Endothelial cell (in vitro differentiated cells): ENCODE results near the gene CLIC4. TPM values are rescaled to one million over a fixed set of nuclear protein-coding genes. Genes with fewer than 3 reads are reported as not detected.
A peak's percentile ranks its signal among the peaks of the same experiment; 100 is the strongest.
"Not testable (repeated sequence)": the region's sequence is repeated elsewhere in the genome, so short reads cannot be mapped to it uniquely, and the experiment has no call there.

Experiments used
- DNase-seq: peaks from one replicate; pipeline ENCODE4 v3.0.0; 2021; ENCODE audit warnings: low spot score
- H3K27ac Mint-ChIP-seq: one replicate; pipeline ENCODE4 v1.8.0; 2021; ENCODE audit warnings: mixed read lengths, inconsistent platforms; ENCODE audit not compliant: unreplicated experiment
- H3K27me3 Mint-ChIP-seq: one replicate; pipeline ENCODE4 v1.8.0; 2021; ENCODE audit warnings: mild to moderate bottlenecking, moderate library complexity, mixed read lengths, inconsistent platforms; ENCODE audit not compliant: unreplicated experiment
- H3K36me3 Mint-ChIP-seq: one replicate; pipeline ENCODE4 v1.8.0; 2021; ENCODE audit warnings: mild to moderate bottlenecking, low read depth, mixed read lengths, inconsistent platforms; ENCODE audit not compliant: unreplicated experiment
- H3K4me1 Mint-ChIP-seq: one replicate; pipeline ENCODE4 v1.8.0; 2021; ENCODE audit warnings: mild to moderate bottlenecking, mixed read lengths, inconsistent platforms; ENCODE audit not compliant: unreplicated experiment
- H3K4me3 Mint-ChIP-seq: one replicate; pipeline ENCODE4 v1.8.0; 2021; ENCODE audit warnings: mild to moderate bottlenecking, mixed read lengths, inconsistent platforms; ENCODE audit not compliant: unreplicated experiment
- H3K9me3 Mint-ChIP-seq: one replicate; pipeline ENCODE4 v1.8.0; 2021; ENCODE audit warnings: mixed read lengths, inconsistent platforms; ENCODE audit not compliant: unreplicated experiment
- CTCF ChIP-seq: fragments of 200-600 bp; sonication (generic); IDR thresholded peaks from one replicate; pipeline ENCODE4 v1.5.0; 2021; ENCODE audit warnings: antibody characterized with exemption; ENCODE audit not compliant: unreplicated experiment
- total RNA-seq: library from RNA; stranded (reverse); fragmentation: NEBNext Ultra II Directional; extraction: Animal tissue kit (Norgen Biotek cat#: 25700); gene quantifications from one replicate; pipeline ENCODE4 v1.2.1, GENCODE V29; 2021; ENCODE audit not compliant: unreplicated experiment

CLIC4 gene
- total RNA-seq, 1 donor from 2014 or later: 109 TPM

GRCh38 chr1:24749886-24750285, 4.6 kb downstream of the CLIC4 start:
- DNase-seq: no peak
- Mint-ChIP-seq H3K4me3 (no peak overlapping the region), H3K27ac (no peak overlapping the region), H3K36me3 (peaks cover 5% of the 10 kb centered on the region), H3K9me3 (no peaks in the 10 kb centered on the region), H3K4me1 (peaks cover 53% of the 10 kb centered on the region), H3K27me3 (peaks cover 4% of the 10 kb centered on the region)
- no peak for TF ChIP-seq CTCF

GRCh38 chr1:24751833-24752232, 6.6 kb downstream of the CLIC4 start:
- Mint-ChIP-seq H3K9me3 (no peaks in the 10 kb centered on the region), H3K4me1 (peaks cover 45% of the 10 kb centered on the region), H3K36me3 (peaks cover 5% of the 10 kb centered on the region), H3K27me3 (peaks cover 2% of the 10 kb centered on the region), H3K27ac (no peak overlapping the region), H3K4me3 (no peak overlapping the region)
- no peak for DNase-seq
- TF ChIP-seq CTCF: no peak

- peaks cover 2% of the 10 kb centered on the region for H3K27me3 Mint-ChIP-seq
- peaks cover 5% of the 10 kb centered on the region for H3K36me3 Mint-ChIP-seq
- DNase-seq: no peak
- H3K9me3 Mint-ChIP-seq: no peaks in the 10 kb centered on the region
- H3K4me3 Mint-ChIP-seq: no peak overlapping the region
- peaks cover 42% of the 10 kb centered on the region for H3K4me1 Mint-ChIP-seq
- H3K27ac Mint-ChIP-seq: no peak overlapping the region
- TF ChIP-seq CTCF: no peak
Measured at GRCh38 chr1:24752305-24752704, 7.1 kb downstream of the CLIC4 start.

- peak overlapping the region; percentile 90 for H3K27ac Mint-ChIP-seq
Measured at GRCh38 chr1:24754229-24754628, 9.0 kb downstream of the CLIC4 start.

GRCh38 chr1:24755323-24755722, 10.1 kb downstream of the CLIC4 start:
- not testable (repeated sequence) for H3K4me3 Mint-ChIP-seq, DNase-seq, H3K27ac Mint-ChIP-seq, H3K36me3 Mint-ChIP-seq, H3K27me3 Mint-ChIP-seq, H3K9me3 Mint-ChIP-seq
- H3K4me1 Mint-ChIP-seq: peaks cover 25% of the 10 kb centered on the region

More at GRCh38 chr1:24754229-24754628, 9.0 kb downstream of the CLIC4 start:
- Mint-ChIP-seq H3K27me3 (no peaks in the 10 kb centered on the region), H3K9me3 (no peaks in the 10 kb centered on the region), H3K36me3 (peaks cover 3% of the 10 kb centered on the region), H3K4me3 (no peak overlapping the region), H3K4me1 (peaks cover 28% of the 10 kb centered on the region)
- DNase-seq: no peak
- no peak for TF ChIP-seq CTCF

GRCh38 chr1:24756395-24756794, 11.1 kb downstream of the CLIC4 start:
- no peak overlapping the region for H3K4me3 Mint-ChIP-seq
- H3K27me3 Mint-ChIP-seq: no peaks in the 10 kb centered on the region
- H3K9me3 Mint-ChIP-seq: no peaks in the 10 kb centered on the region
- H3K4me1 Mint-ChIP-seq: peaks cover 22% of the 10 kb centered on the region
- DNase-seq: no peak
- no peak overlapping the region for H3K27ac Mint-ChIP-seq
- TF ChIP-seq CTCF: no peak
- no peaks in the 10 kb centered on the region for H3K36me3 Mint-ChIP-seq
